ENCODE results near the gene ELF4. TPM values are rescaled to one million over a fixed set of nuclear protein-coding genes. Genes with fewer than 3 reads are reported as not detected.

ELF4 gene
- total and polyA plus RNA-seq, 9 of the 15 experiments (the other 6 are each of a cell fraction or from before 2014, with no cell fraction given) = 5.9 to 55.8 (median 25.2) TPM

GRCh38 chrX:130084631-130085237 is 25.6 kb downstream of the ELF4 start:
- H3K79me2 ChIP-seq (ENCODE audit: control insufficient read depth, insufficient read depth, low read length) = peaks cover 80% of the 10 kb centered on the region
- intact Hi-C loops (cut with micrococcal nuclease) = loop anchor here (5.0 kb wide), 2 partner anchors 88 to 183 kb away; partner anchors contain the start of genes RAB33A and ZNF280C
- no peaks in the 10 kb centered on the region for H3K27me3 ChIP-seq (ENCODE audit: control insufficient read depth in 2 of 2, insufficient read depth in 2 of 2, low read length in 2 of 2)
- in situ Hi-C loops (cut with MboI) = no loop called here
- H2AFZ ChIP-seq (ENCODE audit: low read depth, low read length) = no peak overlapping the region
- no TSS peak for BruUV-seq (replicated peaks)
- CTCF ChIA-PET (ENCODE audit: low intra/inter-chr PET ratio) = no interaction called here
- TF ChIP-seq NFIC (IDR thresholded peaks at IDR 0.05) (no peak), SPI1 (IDR thresholded peaks at IDR 0.05; ENCODE audit: borderline replicate concordance, low read depth, low read length) (0 out of 2 replicates have a peak, but pooled peaks have one; percentile 10), EP300 (IDR thresholded peaks at IDR 0.05; ENCODE audit: low read length) (0 out of 2 replicates have a peak, but pooled peaks have one; percentile 5), MAFF (IDR thresholded peaks at IDR 0.05; ENCODE audit: low read length) (no peak)
- peaks cover 7% of the 10 kb centered on the region; the same call in 1 of the 2 replicates for H4K20me1 ChIP-seq (replicated peaks; ENCODE audit: control insufficient read depth, insufficient read depth, low read length)
- peaks cover 66 to 67% of the 10 kb centered on the region in 2 experiments for H3K4me1 ChIP-seq (replicated peaks in 1 of 2; ENCODE audit: control insufficient read depth in 2 of 2, insufficient read depth in 2 of 2, low read length in 2 of 2)
- DNase-seq (ENCODE audit: extremely low read depth in 1 of 4, low spot score in 3 of 4) = peak in 2 of 4 experiments; percentile 27 to 46
- no peaks in the 10 kb centered on the region for H3K9me3 ChIP-seq (replicated peaks; ENCODE audit: control insufficient read depth, insufficient read depth, low read depth, low read length)
- H3K9ac ChIP-seq (ENCODE audit: insufficient read depth in 1 of 2, low read depth in 2 of 2, low read length in 2 of 2) = peak overlapping the region in 1 of 2 experiments; percentile 83; a peak in 1 of 4 replicates
- peaks cover 8% of the 10 kb centered on the region for H3K9me1 ChIP-seq (ENCODE audit: control insufficient read depth, insufficient read depth, low read length)
- WGBS (ENCODE audit: insufficient coverage, low coverage, missing lambda C conversion rate) = 38% methylated on average over 9 of the region's 9 CpGs
- peak; percentile 8 for ATAC-seq
- FAIRE-seq = peak; percentile 68
- H3K4me2 ChIP-seq (ENCODE audit: insufficient read depth, low read length) = peak overlapping the region; percentile 5; the same call in 1 of the 2 replicates
- H3K36me3 ChIP-seq (ENCODE audit: control insufficient read depth, insufficient read depth, low read length) = peaks cover 54% of the 10 kb centered on the region; the same call in 2 of the 3 replicates
- POLR2A ChIA-PET = interaction anchor here (0.7 to 0.9 kb wide), 3 partner anchors 20 to 131 kb away, joined by 3 to 5 read pairs (median 4); no protein-coding TSS in a partner anchor
- peak overlapping the region; percentile 78 for H3K27ac ChIP-seq (ENCODE audit: extremely low read depth, low read depth, low read length)
- no peak overlapping the region for H3K4me3 ChIP-seq

Measured in K562 (cell line).